Colonic mucosa (tissue), 4 donors: ENCODE measurements around the gene NEAT1. TPM values are rescaled to one million over a fixed set of nuclear protein-coding genes. Genes with fewer than 3 reads are reported as not detected.

ENCODE experiments used
- DNase-seq: peaks from one replicate; pipeline ENCODE4 v3.0.0-alpha.2; 2020
- H3K27ac ChIP-seq: fragments of 200-600 bp; one replicate; pipeline ENCODE4 v1.8.0; 2021
- H3K27me3 ChIP-seq: fragments of 200-600 bp; one replicate; pipeline ENCODE4 v1.8.0; 2021
- H3K36me3 ChIP-seq: fragments of 200-600 bp; one replicate; pipeline ENCODE4 v1.8.0; 2021
- H3K4me1 ChIP-seq: fragments of 200-600 bp; one replicate; pipeline ENCODE4 v1.8.0; 2021; ENCODE audit warnings: mild to moderate bottlenecking
- H3K4me3 ChIP-seq: fragments of 200-600 bp; one replicate; pipeline ENCODE4 v1.8.0; 2021
- H3K9ac ChIP-seq, 2 donors: one replicate each; pipeline ENCODE4 v1.7.0; 2013; ENCODE audit warnings: control low read depth in 2 of 2, low read depth in 2 of 2, low read length in 2 of 2
- H3K9me3 ChIP-seq: fragments of 200-600 bp; one replicate; pipeline ENCODE4 v1.8.0; 2021
- CTCF ChIP-seq: fragments of 200-600 bp; IDR thresholded peaks from one replicate; pipeline ENCODE4 v1.8.0; 2022; ENCODE audit warnings: antibody characterized with exemption, mild to moderate bottlenecking
- intact Hi-C: fragments of 100-400 bp; cut with DNase I; formaldehyde crosslinking; loops from one replicate; pipeline ENCODE4 v1.14.1; 2022
- total RNA-seq, 2 donors: library from RNA; stranded (reverse); fragmentation: NEBNext Ultra II Directional in 1 of 2; extraction: Animal tissue kit (Norgen Biotek cat#: 25700) in 1 of 2; gene quantifications; one replicate each; pipeline ENCODE4 v1.2.1, GENCODE V29; 2021
- donor health status: healthy.
- donor health status: DM: no; HTN: no; CAD: no.
- donor health status: DM: no; HTN: no; CAD: no.

Gene NEAT1
- total RNA-seq, 2 donors from 2014 or later: 269 to 502 TPM

- Histone ChIP-seq H3K27me3 (no peaks in the 10 kb centered on the region), H3K9me3 (no peaks in the 10 kb centered on the region), H3K4me3 (no peak overlapping the region), H3K36me3 (peaks cover 6% of the 10 kb centered on the region), H3K9ac (no peak overlapping the region), H3K27ac (no peak overlapping the region), H3K4me1 (no peaks in the 10 kb centered on the region)
- no peak for DNase-seq
- no peak for TF ChIP-seq CTCF
- intact Hi-C loops: no loop called here
Observed at GRCh38 chr11:65396769-65397745, 25.5 kb upstream of the NEAT1 start.

- no peak for DNase-seq
- intact Hi-C loops: no loop called here
- no peaks in the 10 kb centered on the region for H3K4me1 ChIP-seq
- H3K9ac ChIP-seq: no peak overlapping the region
- no peak overlapping the region for H3K4me3 ChIP-seq
- no peak for TF ChIP-seq CTCF
- H3K9me3 ChIP-seq: no peaks in the 10 kb centered on the region
- no peak overlapping the region for H3K27ac ChIP-seq
- peaks cover 6% of the 10 kb centered on the region for H3K36me3 ChIP-seq
- H3K27me3 ChIP-seq: no peaks in the 10 kb centered on the region
Observed at GRCh38 chr11:65398362-65398910, 24.2 kb upstream of the NEAT1 start.

GRCh38 chr11:65399249-65399648 is 23.3 kb upstream of the NEAT1 start:
- Histone ChIP-seq H3K4me3 (no peak overlapping the region), H3K9ac (no peak overlapping the region), H3K9me3 (no peaks in the 10 kb centered on the region), H3K27ac (no peak overlapping the region), H3K4me1 (no peaks in the 10 kb centered on the region), H3K27me3 (no peaks in the 10 kb centered on the region), H3K36me3 (peaks cover 6% of the 10 kb centered on the region)
- no peak for DNase-seq
- TF ChIP-seq CTCF: no peak
- intact Hi-C loops: no loop called here

GRCh38 chr11:65399845-65400244 is 22.8 kb upstream of the NEAT1 start:
- DNase-seq: no peak
- no peak overlapping the region for H3K9ac ChIP-seq
- no peaks in the 10 kb centered on the region for H3K27me3 ChIP-seq
- H3K36me3 ChIP-seq: peaks cover 4% of the 10 kb centered on the region
- H3K4me1 ChIP-seq: no peaks in the 10 kb centered on the region
- TF ChIP-seq CTCF: no peak
- no peaks in the 10 kb centered on the region for H3K9me3 ChIP-seq
- no peak overlapping the region for H3K4me3 ChIP-seq
- intact Hi-C loops: no loop called here
- H3K27ac ChIP-seq: no peak overlapping the region

- no peak overlapping the region for H3K4me3 ChIP-seq
- no peaks in the 10 kb centered on the region for H3K9me3 ChIP-seq
- intact Hi-C loops: no loop called here
- H3K4me1 ChIP-seq: no peaks in the 10 kb centered on the region
- DNase-seq: no peak
- H3K9ac ChIP-seq: no peak overlapping the region
- H3K27ac ChIP-seq: no peak overlapping the region
- no peaks in the 10 kb centered on the region for H3K27me3 ChIP-seq
- TF ChIP-seq CTCF: no peak
- peaks cover 7% of the 10 kb centered on the region for H3K36me3 ChIP-seq
Observed at GRCh38 chr11:65400307-65401072, 22.1 kb upstream of the NEAT1 start.
